H9 (cell line): Measurements from ENCODE around the gene SRGN. TPM values are rescaled to one million over a fixed set of nuclear protein-coding genes. Genes with fewer than 3 reads are reported as not detected.

ENCODE experiments used
- DNase-seq: peaks from one replicate; pipeline ENCODE4 v3.0.0-alpha.2; 2017
- H2AFZ ChIP-seq: one replicate; pipeline ENCODE4 v1.6.1; 2013; ENCODE audit warnings: mild to moderate bottlenecking, low read length, control low read depth, moderate library complexity
- H2AK5ac ChIP-seq: 2 replicates; pipeline ENCODE4 v1.6.1; 2013; ENCODE audit warnings: low read length, control low read depth, mixed read lengths; ENCODE audit not compliant: insufficient read length
- H2BK120ac ChIP-seq: one replicate; pipeline ENCODE4 v1.6.1; 2013; ENCODE audit warnings: low read depth, mild to moderate bottlenecking, low read length, control low read depth, inconsistent platforms; ENCODE audit not compliant: poor library complexity, severe bottlenecking
- H2BK12ac ChIP-seq: 2 replicates; pipeline ENCODE4 v1.6.1; 2013; ENCODE audit warnings: low read length, control low read depth, mixed read lengths, low read depth; ENCODE audit not compliant: insufficient read length
- H2BK15ac ChIP-seq: 2 replicates; pipeline ENCODE4 v1.6.1; 2013; ENCODE audit warnings: low read depth, low read length, control low read depth
- H2BK20ac ChIP-seq: one replicate; pipeline ENCODE4 v1.6.1; 2013; ENCODE audit warnings: low read depth, mild to moderate bottlenecking, low read length, control low read depth, inconsistent platforms; ENCODE audit not compliant: poor library complexity, severe bottlenecking
- H2BK5ac ChIP-seq: 2 replicates; pipeline ENCODE4 v1.6.1; 2013; ENCODE audit warnings: low read length, control low read depth, mixed read lengths; ENCODE audit not compliant: insufficient read length
- H3K14ac ChIP-seq: 2 replicates; pipeline ENCODE4 v1.6.1; 2013; ENCODE audit warnings: low read length, control low read depth; ENCODE audit not compliant: insufficient read depth
- H3K18ac ChIP-seq: 2 replicates; pipeline ENCODE4 v1.6.1; 2013; ENCODE audit warnings: low read depth, mild to moderate bottlenecking, mixed read lengths, low read length, control low read depth; ENCODE audit not compliant: insufficient read length
- H3K23ac ChIP-seq: 2 replicates; pipeline ENCODE4 v1.6.1; 2013; ENCODE audit warnings: low read length, control low read depth, mixed read lengths, low read depth; ENCODE audit not compliant: insufficient read length
- H3K23me2 ChIP-seq: 2 replicates; pipeline ENCODE4 v1.6.1; 2013; ENCODE audit warnings: low read depth, mild to moderate bottlenecking, mixed read lengths, low read length, control low read depth; ENCODE audit not compliant: insufficient read length, poor library complexity, severe bottlenecking
- H3K27ac ChIP-seq: 2 replicates; pipeline ENCODE4 v1.5.1; 2013; ENCODE audit warnings: low read length, control low read depth, mixed read lengths, low read depth; ENCODE audit not compliant: insufficient read length
- H3K27me3 ChIP-seq: 2 replicates; pipeline ENCODE4 v1.6.1; 2013; ENCODE audit warnings: low read length, control low read depth, inconsistent platforms; ENCODE audit not compliant: insufficient read depth
- H3K4ac ChIP-seq: 2 replicates; pipeline ENCODE4 v1.6.1; 2013; ENCODE audit warnings: low read depth, mild to moderate bottlenecking, control low read depth, inconsistent platforms, low read length, moderate library complexity
- H3K4me1 ChIP-seq: 2 replicates; pipeline ENCODE4 v1.6.1; 2013; ENCODE audit warnings: low read length, control low read depth, inconsistent platforms; ENCODE audit not compliant: insufficient read depth
- H3K4me2 ChIP-seq: 2 replicates; pipeline ENCODE4 v1.6.1; 2013; ENCODE audit warnings: low read length, control low read depth, mixed read lengths; ENCODE audit not compliant: insufficient read length, insufficient read depth
- H3K56ac ChIP-seq: 2 replicates; pipeline ENCODE4 v1.6.1; 2013; ENCODE audit warnings: low read depth, mild to moderate bottlenecking, mixed read lengths, low read length, control low read depth; ENCODE audit not compliant: insufficient read length
- H3K79me1 ChIP-seq: 2 replicates; pipeline ENCODE4 v1.6.1; 2013; ENCODE audit warnings: low read depth, mild to moderate bottlenecking, moderate library complexity, low read length, control low read depth, inconsistent platforms; ENCODE audit not compliant: insufficient read depth, poor library complexity, severe bottlenecking
- H3K79me2 ChIP-seq: 2 replicates; pipeline ENCODE4 v1.6.1; 2013; ENCODE audit warnings: low read length, control low read depth, inconsistent platforms; ENCODE audit not compliant: insufficient read depth
- H3K9ac ChIP-seq: 2 replicates; pipeline ENCODE4 v1.6.1; 2013; ENCODE audit warnings: low read length, control low read depth, mixed read lengths; ENCODE audit not compliant: insufficient read length; ENCODE audit errors: extremely low read depth
- H3K9me3 ChIP-seq: one replicate; pipeline ENCODE4 v1.6.1; 2013; ENCODE audit warnings: low read depth, low read length, inconsistent platforms; ENCODE audit not compliant: control insufficient read depth
- H3T11ph ChIP-seq: one replicate; pipeline ENCODE4 v1.6.1; 2013; ENCODE audit warnings: mild to moderate bottlenecking, low read length, control low read depth, inconsistent platforms
- H4K20me1 ChIP-seq: one replicate; pipeline ENCODE4 v1.6.1; 2013; ENCODE audit not compliant: control insufficient read depth, insufficient read length, insufficient read depth
- H4K5ac ChIP-seq: 2 replicates; pipeline ENCODE4 v1.6.1; 2013; ENCODE audit warnings: low read depth, mild to moderate bottlenecking, mixed read lengths, low read length, control low read depth; ENCODE audit not compliant: insufficient read length
- H4K8ac ChIP-seq: replicated peaks from 2 replicates; pipeline ENCODE4 v1.6.1; 2013; ENCODE audit warnings: low read length, control low read depth, mixed read lengths, low read depth; ENCODE audit not compliant: insufficient read length
- H4K91ac ChIP-seq: 2 replicates; pipeline ENCODE4 v1.6.1; 2013; ENCODE audit warnings: low read depth, mild to moderate bottlenecking, moderate library complexity, mixed read lengths, low read length, control low read depth; ENCODE audit not compliant: insufficient read length
- H3K27ac Mint-ChIP-seq, 3 experiments: 2 replicates in 2 of 3; 3 replicates in 1 of 3; pipeline ENCODE4 v1.8.0; 2020 to 2021; ENCODE audit warnings: mixed read lengths in 3 of 3, mild to moderate bottlenecking in 1 of 3, moderate library complexity in 1 of 3
- H3K27me3 Mint-ChIP-seq: 2 replicates; pipeline ENCODE4 v1.8.0; 2021; ENCODE audit warnings: low read depth, mild to moderate bottlenecking, moderate library complexity, mixed read lengths
- H3K36me3 Mint-ChIP-seq, 3 experiments: 2 replicates in 2 of 3; 3 replicates in 1 of 3; pipeline ENCODE4 v1.8.0; 2020 to 2021; ENCODE audit warnings: low read depth in 3 of 3, mixed read lengths in 3 of 3; ENCODE audit not compliant: insufficient read depth in 1 of 3
- H3K4me1 Mint-ChIP-seq, 2 experiments: 2 replicates each; pipeline ENCODE4 v1.8.0; 2020; ENCODE audit warnings: mixed read lengths in 2 of 2
- H3K4me3 Mint-ChIP-seq, 2 experiments: 2 replicates in 1 of 2; 3 replicates in 1 of 2; pipeline ENCODE4 v1.8.0; 2020 to 2021; ENCODE audit warnings: mild to moderate bottlenecking in 2 of 2, mixed read lengths in 2 of 2, moderate library complexity in 1 of 2
- H3K9me3 Mint-ChIP-seq, 2 experiments: 2 replicates in 1 of 2; 3 replicates in 1 of 2; pipeline ENCODE4 v1.8.0; 2020; ENCODE audit warnings: mild to moderate bottlenecking in 2 of 2, mixed read lengths in 2 of 2, moderate library complexity in 1 of 2
- WGBS: extraction: QIAGEN DNeasy Blood & Tissue Kit; methylation state at CpG from one replicate; pipeline ENCODE4 v1.1.7; 2013; ENCODE audit warnings: missing lambda C conversion rate, low lambda C conversion rate, mixed read lengths; ENCODE audit not compliant: insufficient read length; ENCODE audit errors: extremely low coverage; 5-methylcytosine and 5-hydroxymethylcytosine counted together
- total RNA-seq: library from RNA; stranded (reverse); gene quantifications from 2 replicates; pipeline ENCODE4 v1.2.1, GENCODE V29; 2021
- TF ChIP-seq, protein P1 (sequence below): fragments of 200-600 bp; sonication (generic); conservative IDR thresholded peaks from 3 replicates; pipeline ENCODE4 v1.8.0; 2021; ENCODE audit warnings: antibody characterized with exemption, mild to moderate bottlenecking

The SRGN gene
- total RNA-seq, 1 experiment from 2014 or later = not detected

DNA sequence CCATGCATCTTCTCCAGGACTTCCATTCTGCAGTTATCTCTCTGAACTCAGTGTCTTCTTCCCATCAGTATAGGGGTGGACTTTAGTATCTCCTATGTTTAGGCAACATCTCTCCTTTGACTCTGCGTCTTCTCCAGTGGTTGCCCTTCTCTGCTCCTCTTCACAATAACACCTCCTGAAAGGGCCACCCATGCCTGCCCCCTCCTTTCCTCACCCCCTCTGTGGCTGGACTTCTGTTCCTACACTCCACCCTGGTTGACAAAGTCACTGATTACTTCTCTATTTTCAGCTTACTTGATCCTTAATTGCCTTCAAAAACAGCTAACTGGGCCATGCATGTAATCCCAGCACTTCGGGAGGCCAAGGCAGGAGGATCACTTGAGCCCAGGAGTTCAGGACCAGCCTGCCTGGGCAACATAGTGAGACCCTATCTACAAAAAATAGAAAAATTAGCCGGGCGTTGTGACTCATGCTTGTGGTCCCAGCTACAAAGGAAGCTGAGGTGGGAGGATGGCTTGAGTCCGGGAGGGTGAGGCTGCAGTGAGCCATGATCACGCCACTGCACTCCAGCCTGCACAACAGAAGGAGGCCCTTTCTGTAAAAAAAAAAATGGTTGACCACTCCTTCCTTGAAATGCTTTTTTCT, 13.7 kb downstream of the SRGN start:
- Mint-ChIP-seq H3K36me3 (no peaks in the 10 kb centered on the region), H3K9me3 (no peaks in the 10 kb centered on the region), H3K4me3 (no peak overlapping the region), H3K27ac (no peak overlapping the region), H3K27me3 (peaks cover 2% of the 10 kb centered on the region; the same call in 1 of the 2 replicates), H3K4me1 (peaks cover 4 to 16% of the 10 kb centered on the region in 2 experiments)
- H4K8ac ChIP-seq = no peak overlapping the region
- no peak overlapping the region for H4K5ac ChIP-seq
- no peak overlapping the region for H2BK12ac ChIP-seq
- no peak overlapping the region for H3K27ac ChIP-seq
- no peak overlapping the region for H3K9ac ChIP-seq
- WGBS = no CpG with 5 or more reads among the region's 6 CpGs
- no peak overlapping the region for H4K91ac ChIP-seq
- H3K14ac ChIP-seq = no peak overlapping the region
- H3K56ac ChIP-seq = no peak overlapping the region
- H3K9me3 ChIP-seq = no peaks in the 10 kb centered on the region
- peaks cover 2% of the 10 kb centered on the region; the same call in 1 of the 2 replicates for H3K4me1 ChIP-seq
- H3T11ph ChIP-seq = no peak overlapping the region
- no peak overlapping the region for H2BK120ac ChIP-seq
- H3K23ac ChIP-seq = no peak overlapping the region
- H3K4me2 ChIP-seq = no peak overlapping the region
- no peaks in the 10 kb centered on the region for H4K20me1 ChIP-seq
- no peaks in the 10 kb centered on the region for H3K27me3 ChIP-seq
- H2BK15ac ChIP-seq = no peak overlapping the region
- H2BK20ac ChIP-seq = no peak overlapping the region
- H2AFZ ChIP-seq = no peak overlapping the region
- no peak overlapping the region for H2BK5ac ChIP-seq
- no peak overlapping the region for H2AK5ac ChIP-seq
- no peak for DNase-seq
- no peaks in the 10 kb centered on the region for H3K79me2 ChIP-seq
- no peak overlapping the region for H3K18ac ChIP-seq
- no peaks in the 10 kb centered on the region for H3K79me1 ChIP-seq
- TF ChIP-seq, protein P1, sequence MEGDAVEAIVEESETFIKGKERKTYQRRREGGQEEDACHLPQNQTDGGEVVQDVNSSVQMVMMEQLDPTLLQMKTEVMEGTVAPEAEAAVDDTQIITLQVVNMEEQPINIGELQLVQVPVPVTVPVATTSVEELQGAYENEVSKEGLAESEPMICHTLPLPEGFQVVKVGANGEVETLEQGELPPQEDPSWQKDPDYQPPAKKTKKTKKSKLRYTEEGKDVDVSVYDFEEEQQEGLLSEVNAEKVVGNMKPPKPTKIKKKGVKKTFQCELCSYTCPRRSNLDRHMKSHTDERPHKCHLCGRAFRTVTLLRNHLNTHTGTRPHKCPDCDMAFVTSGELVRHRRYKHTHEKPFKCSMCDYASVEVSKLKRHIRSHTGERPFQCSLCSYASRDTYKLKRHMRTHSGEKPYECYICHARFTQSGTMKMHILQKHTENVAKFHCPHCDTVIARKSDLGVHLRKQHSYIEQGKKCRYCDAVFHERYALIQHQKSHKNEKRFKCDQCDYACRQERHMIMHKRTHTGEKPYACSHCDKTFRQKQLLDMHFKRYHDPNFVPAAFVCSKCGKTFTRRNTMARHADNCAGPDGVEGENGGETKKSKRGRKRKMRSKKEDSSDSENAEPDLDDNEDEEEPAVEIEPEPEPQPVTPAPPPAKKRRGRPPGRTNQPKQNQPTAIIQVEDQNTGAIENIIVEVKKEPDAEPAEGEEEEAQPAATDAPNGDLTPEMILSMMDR = no peak
- H3K23me2 ChIP-seq = no peaks in the 10 kb centered on the region
- H3K4ac ChIP-seq = no peak overlapping the region
